ENCODE data around the gene RNF175.

DNA sequence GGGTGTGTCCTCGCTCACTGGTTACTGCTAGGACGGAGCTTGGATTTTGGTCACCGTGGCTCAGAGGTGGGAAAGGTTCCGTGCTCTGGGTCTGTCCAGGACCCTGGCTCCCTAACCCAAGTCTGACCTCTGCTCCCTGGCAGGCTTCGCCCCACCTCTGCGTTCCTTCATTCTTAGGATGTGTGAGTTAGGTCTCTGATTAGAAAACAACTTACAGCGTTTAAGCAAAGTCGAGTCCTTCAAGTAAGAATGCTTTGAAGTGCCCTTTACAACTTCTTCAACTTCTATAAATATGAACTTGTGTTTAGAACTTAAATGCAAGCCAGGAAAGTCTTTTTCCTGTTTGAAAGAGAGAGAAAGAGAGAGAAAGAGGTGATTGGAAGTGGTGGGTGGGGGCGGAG, 74.9 kb downstream of the RNF175 start:
- peak in 1 of 4 donors; percentile 30 for TF ChIP-seq POLR2A (IDR thresholded peaks at IDR 0.05)
- TF ChIP-seq CTCF (IDR thresholded peaks at IDR 0.05), result no peak
- TF ChIP-seq EP300 (IDR thresholded peaks at IDR 0.05), result no peak
- TF ChIP-seq POLR2AphosphoS5 (IDR thresholded peaks at IDR 0.05), result no peak

Data from upper lobe of left lung (tissue), 4 donors.